ENCODE data around the gene SNX10. TPM values are rescaled to one million over a fixed set of nuclear protein-coding genes. Genes with fewer than 3 reads are reported as not detected.

Gene SNX10
- polyA plus RNA-seq, 3 donors: 68.0 to 250 (median 219) TPM

DNA sequence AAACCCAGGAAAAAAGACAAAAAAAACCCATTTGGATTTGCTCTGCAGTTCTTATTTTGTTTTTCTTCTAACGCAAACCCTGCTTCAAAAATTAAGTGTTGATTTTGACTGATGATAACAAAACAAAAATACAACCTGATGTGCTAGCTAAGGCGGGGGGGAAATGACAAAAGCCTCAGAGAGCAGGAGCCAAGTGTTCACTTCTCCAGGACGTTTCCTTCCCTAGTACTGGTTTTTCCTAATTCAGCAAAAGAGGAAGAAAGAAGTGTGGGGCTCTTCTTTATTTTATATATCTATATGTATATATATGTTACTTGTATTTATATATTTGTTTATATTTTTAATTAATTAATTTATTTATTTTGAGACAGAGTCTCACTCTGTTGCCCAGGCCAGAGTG lies 28.0 kb downstream of the SNX10 start:
- Mint-ChIP-seq H3K27ac (peak overlapping the region; percentile 77 to 90 (median 82)), H3K4me3 (peak overlapping the region; percentile 34 to 78)

DNA sequence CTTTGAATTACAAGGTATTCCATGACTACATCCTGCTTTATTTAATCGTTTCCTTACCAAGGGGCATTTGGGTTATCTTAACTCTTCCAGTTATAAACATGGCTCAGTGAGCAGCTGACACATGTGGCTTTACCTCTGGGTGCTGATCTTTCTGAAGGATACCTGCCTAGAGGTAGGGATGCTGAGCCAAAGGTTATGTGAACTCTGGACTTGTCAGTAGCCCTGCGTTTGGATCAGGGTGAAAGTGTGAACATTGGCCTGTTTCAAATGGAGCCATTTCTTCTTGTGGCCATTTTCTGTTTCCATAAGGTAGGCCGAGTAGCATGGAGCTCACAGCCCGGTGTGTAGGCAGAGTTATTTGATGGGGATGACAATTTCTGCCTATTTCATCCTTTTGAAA lies 29.2 kb downstream of the SNX10 start:
- intact Hi-C loops (cut with micrococcal nuclease): no loop called here
- H3K4me1 ChIP-seq (ENCODE audit: control insufficient read depth in 1 of 2, insufficient read depth in 2 of 2, low read length in 2 of 2): peaks cover 51 to 56% of the 10 kb centered on the region in 2 donors

More for the DNA sequence above, 28.0 kb downstream of the SNX10 start:
- Histone ChIP-seq H3K4me1 (ENCODE audit: control insufficient read depth in 1 of 2, insufficient read depth in 2 of 2, low read length in 2 of 2) (peaks cover 63 to 68% of the 10 kb centered on the region in 2 donors), H3K4me2 (replicated peaks; ENCODE audit: extremely low read depth, low read length, poor library complexity, severe bottlenecking) (peak overlapping the region; percentile 55), H3K4me3 (replicated peaks in 1 of 3; ENCODE audit: low read depth in 2 of 3, low read length in 3 of 3) (peak overlapping the region in 2 of 3 experiments; percentile 5 to 46), H3K27ac (ENCODE audit: low read depth in 1 of 2, low read length in 2 of 2) (peak overlapping the region; percentile 32 to 81), H3K9me3 (replicated peaks in 1 of 2; ENCODE audit: control insufficient read depth in 1 of 2, insufficient read depth in 1 of 2, low read length in 2 of 2) (no peaks in the 10 kb centered on the region), H3K27me3 (ENCODE audit: control insufficient read depth in 2 of 2, insufficient read depth in 2 of 2, low read length in 2 of 2) (no peaks in the 10 kb centered on the region), H3K9ac (ENCODE audit: insufficient read depth, low read length, poor library complexity, severe bottlenecking) (no peak overlapping the region), H3K79me2 (ENCODE audit: insufficient read depth, low read length) (peaks cover 99% of the 10 kb centered on the region), H4K20me1 (ENCODE audit: insufficient read depth, low read length) (peaks cover 11% of the 10 kb centered on the region), H2AFZ (ENCODE audit: insufficient read depth, low read depth, low read length, poor library complexity, severe bottlenecking) (no peak overlapping the region), H3K36me3 (replicated peaks in 1 of 2; ENCODE audit: control insufficient read depth in 1 of 2, insufficient read depth in 2 of 2, low read length in 2 of 2) (peaks cover 11 to 37% of the 10 kb centered on the region in 2 donors)
- WGBS (ENCODE audit: insufficient coverage): no CpG with 5 or more reads among the region's 3 CpGs
- Mint-ChIP-seq H3K9me3 (no peaks in the 10 kb centered on the region), H3K36me3 (peaks cover 37 to 47% of the 10 kb centered on the region in 2 donors), H3K4me1 (peaks cover 80% of the 10 kb centered on the region), H3K27me3 (ENCODE audit: low read depth in 3 of 3) (no peaks in the 10 kb centered on the region)
- TF ChIP-seq, protein P1, sequence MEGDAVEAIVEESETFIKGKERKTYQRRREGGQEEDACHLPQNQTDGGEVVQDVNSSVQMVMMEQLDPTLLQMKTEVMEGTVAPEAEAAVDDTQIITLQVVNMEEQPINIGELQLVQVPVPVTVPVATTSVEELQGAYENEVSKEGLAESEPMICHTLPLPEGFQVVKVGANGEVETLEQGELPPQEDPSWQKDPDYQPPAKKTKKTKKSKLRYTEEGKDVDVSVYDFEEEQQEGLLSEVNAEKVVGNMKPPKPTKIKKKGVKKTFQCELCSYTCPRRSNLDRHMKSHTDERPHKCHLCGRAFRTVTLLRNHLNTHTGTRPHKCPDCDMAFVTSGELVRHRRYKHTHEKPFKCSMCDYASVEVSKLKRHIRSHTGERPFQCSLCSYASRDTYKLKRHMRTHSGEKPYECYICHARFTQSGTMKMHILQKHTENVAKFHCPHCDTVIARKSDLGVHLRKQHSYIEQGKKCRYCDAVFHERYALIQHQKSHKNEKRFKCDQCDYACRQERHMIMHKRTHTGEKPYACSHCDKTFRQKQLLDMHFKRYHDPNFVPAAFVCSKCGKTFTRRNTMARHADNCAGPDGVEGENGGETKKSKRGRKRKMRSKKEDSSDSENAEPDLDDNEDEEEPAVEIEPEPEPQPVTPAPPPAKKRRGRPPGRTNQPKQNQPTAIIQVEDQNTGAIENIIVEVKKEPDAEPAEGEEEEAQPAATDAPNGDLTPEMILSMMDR (IDR thresholded peaks at IDR 0.05): no peak
- intact Hi-C loops (cut with micrococcal nuclease): loop anchor here in 1 of 2 donors (10.0 kb wide), 1 partner anchor 125 kb away; no protein-coding TSS in a partner anchor
- peak in 2 of 3 donors; percentile 55 to 74 for DNase-seq

More for the DNA sequence above, 29.2 kb downstream of the SNX10 start:
- H4K20me1 ChIP-seq (ENCODE audit: insufficient read depth, low read length): peaks cover 11% of the 10 kb centered on the region
- H3K27ac ChIP-seq (ENCODE audit: low read depth in 1 of 2, low read length in 2 of 2): peak overlapping the region in 1 of 2 donors; percentile 37
- no peaks in the 10 kb centered on the region for H3K9me3 ChIP-seq (replicated peaks in 1 of 2; ENCODE audit: control insufficient read depth in 1 of 2, insufficient read depth in 1 of 2, low read length in 2 of 2)
- no peak for DNase-seq
- H3K27me3 Mint-ChIP-seq (ENCODE audit: low read depth in 3 of 3): no peaks in the 10 kb centered on the region
- H3K4me1 Mint-ChIP-seq: peaks cover 69% of the 10 kb centered on the region
- H3K4me2 ChIP-seq (replicated peaks; ENCODE audit: extremely low read depth, low read length, poor library complexity, severe bottlenecking): no peak overlapping the region
- no peak overlapping the region for H3K4me3 Mint-ChIP-seq
- H3K9me3 Mint-ChIP-seq: no peaks in the 10 kb centered on the region
- no peak overlapping the region for H3K4me3 ChIP-seq (replicated peaks in 1 of 3; ENCODE audit: low read depth in 2 of 3, low read length in 3 of 3)
- peaks cover 97% of the 10 kb centered on the region for H3K79me2 ChIP-seq (ENCODE audit: insufficient read depth, low read length)
- H3K27me3 ChIP-seq (ENCODE audit: control insufficient read depth in 2 of 2, insufficient read depth in 2 of 2, low read length in 2 of 2): no peaks in the 10 kb centered on the region
- TF ChIP-seq, protein P1 (IDR thresholded peaks at IDR 0.05): no peak
- no peak overlapping the region for H2AFZ ChIP-seq (ENCODE audit: insufficient read depth, low read depth, low read length, poor library complexity, severe bottlenecking)
- peaks cover 37 to 49% of the 10 kb centered on the region in 2 donors for H3K36me3 Mint-ChIP-seq
- no peak overlapping the region for H3K9ac ChIP-seq (ENCODE audit: insufficient read depth, low read length, poor library complexity, severe bottlenecking)
- peaks cover 11 to 37% of the 10 kb centered on the region in 2 donors for H3K36me3 ChIP-seq (replicated peaks in 1 of 2; ENCODE audit: control insufficient read depth in 1 of 2, insufficient read depth in 2 of 2, low read length in 2 of 2)
- peak overlapping the region in 1 of 7 donors; percentile 43 for H3K27ac Mint-ChIP-seq
- whole genome bisulfite sequencing (ENCODE audit: insufficient coverage): 91% methylated on average over 1 of the region's 4 CpGs
